Lower leg skin (tissue), 4 donors: ENCODE measurements around the gene TARDBP. TPM values are rescaled to one million over a fixed set of nuclear protein-coding genes. Genes with fewer than 3 reads are reported as not detected.
"Not testable (repeated sequence)": the region's sequence is repeated elsewhere in the genome, so short reads cannot be mapped to it uniquely, and the experiment has no call there.

Experiments used
- DNase-seq, 2 donors: peaks; one replicate each; pipeline ENCODE4 v3.0.0-alpha.2; 2019; ENCODE audit warnings: low spot score in 2 of 2
- H3K4me3 ChIP-seq: fragments of 200-600 bp; sonication (generic); 2 replicates; pipeline ENCODE4 v1.5.1; 2017; ENCODE audit warnings: mild to moderate bottlenecking, low read depth; ENCODE audit not compliant: poor library complexity, severe bottlenecking
- POLR2A ChIP-seq, 2 donors: fragments of 450-650 bp; IDR thresholded peaks; one replicate each; pipeline ENCODE4 v1.6.1; 2016 to 2017; ENCODE audit warnings: antibody characterized with exemption in 2 of 2, mild to moderate bottlenecking in 1 of 2, moderate library complexity in 1 of 2
- WGBS, 2 donors: methylation state at CpG; one replicate each; pipeline ENCODE4 v1.1.5; 2018; 5-methylcytosine and 5-hydroxymethylcytosine counted together
- intact Hi-C: fragments of 100-400 bp; cut with DNase I; formaldehyde crosslinking; loops from one replicate; pipeline ENCODE4 v1.15.0; 2023; ENCODE audit warnings: low total_unique reads
- total RNA-seq, 4 donors: library from RNA; depleted of rRNA; stranded (reverse); fragments of >200 nt; gene quantifications; one replicate each; pipeline ENCODE4 v1.1.0, GENCODE V29; 2016
- TF ChIP-seq, protein P1 (sequence below), 3 donors: fragments of 450-650 bp; IDR thresholded peaks; one replicate each; pipeline ENCODE4 v1.5.1; 2016; ENCODE audit warnings: antibody characterized with exemption in 3 of 3, mild to moderate bottlenecking in 3 of 3, moderate library complexity in 2 of 3

The TARDBP gene
- total RNA-seq, 4 donors from 2014 or later = 63.5 to 169 (median 125) TPM

DNA sequence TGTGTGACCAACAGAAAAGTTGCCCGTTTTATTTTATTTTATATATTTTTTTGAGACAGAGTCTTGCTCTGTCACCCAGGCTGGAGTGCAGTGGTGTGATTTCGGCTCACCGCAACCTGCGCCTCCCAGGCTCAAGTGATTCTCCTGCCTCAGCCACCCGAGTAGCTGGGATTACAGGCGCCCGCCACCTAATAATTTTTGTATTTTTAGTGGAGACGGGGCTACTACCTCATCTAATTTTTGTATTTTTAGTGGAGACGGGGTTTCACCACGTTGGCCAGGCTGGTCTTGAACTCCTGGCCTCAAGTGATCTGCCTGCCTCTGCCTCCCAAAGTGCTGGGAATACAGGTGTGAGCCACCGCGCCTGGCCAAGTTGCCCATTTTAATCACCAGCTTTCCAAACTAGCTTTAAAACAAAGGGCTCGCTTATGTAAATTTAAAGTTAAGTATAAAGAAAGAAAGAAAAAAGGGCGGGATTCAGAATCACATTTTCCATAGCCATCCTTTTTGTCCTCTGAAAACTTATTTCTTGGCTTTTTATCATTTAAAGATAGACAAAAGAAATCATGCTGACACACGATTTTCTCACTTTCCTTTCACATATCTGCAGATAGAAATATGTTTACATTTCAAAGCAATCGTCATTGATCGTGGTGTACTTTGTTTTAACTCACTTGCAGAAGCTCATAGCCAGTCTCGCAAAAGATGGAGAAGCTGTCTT lies 24.7 kb downstream of the TARDBP start:
- H3K4me3 ChIP-seq, intact Hi-C loops: not testable (repeated sequence)
- TF ChIP-seq, protein P1, sequence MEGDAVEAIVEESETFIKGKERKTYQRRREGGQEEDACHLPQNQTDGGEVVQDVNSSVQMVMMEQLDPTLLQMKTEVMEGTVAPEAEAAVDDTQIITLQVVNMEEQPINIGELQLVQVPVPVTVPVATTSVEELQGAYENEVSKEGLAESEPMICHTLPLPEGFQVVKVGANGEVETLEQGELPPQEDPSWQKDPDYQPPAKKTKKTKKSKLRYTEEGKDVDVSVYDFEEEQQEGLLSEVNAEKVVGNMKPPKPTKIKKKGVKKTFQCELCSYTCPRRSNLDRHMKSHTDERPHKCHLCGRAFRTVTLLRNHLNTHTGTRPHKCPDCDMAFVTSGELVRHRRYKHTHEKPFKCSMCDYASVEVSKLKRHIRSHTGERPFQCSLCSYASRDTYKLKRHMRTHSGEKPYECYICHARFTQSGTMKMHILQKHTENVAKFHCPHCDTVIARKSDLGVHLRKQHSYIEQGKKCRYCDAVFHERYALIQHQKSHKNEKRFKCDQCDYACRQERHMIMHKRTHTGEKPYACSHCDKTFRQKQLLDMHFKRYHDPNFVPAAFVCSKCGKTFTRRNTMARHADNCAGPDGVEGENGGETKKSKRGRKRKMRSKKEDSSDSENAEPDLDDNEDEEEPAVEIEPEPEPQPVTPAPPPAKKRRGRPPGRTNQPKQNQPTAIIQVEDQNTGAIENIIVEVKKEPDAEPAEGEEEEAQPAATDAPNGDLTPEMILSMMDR (IDR thresholded peaks at IDR 0.05) = peak in 1 of 3 donors; percentile 64
- peak in 1 of 2 donors; percentile 50 for DNase-seq
- WGBS, 2 donors = 57 to 59% methylated on average over 18 of the region's 18 CpGs

DNA sequence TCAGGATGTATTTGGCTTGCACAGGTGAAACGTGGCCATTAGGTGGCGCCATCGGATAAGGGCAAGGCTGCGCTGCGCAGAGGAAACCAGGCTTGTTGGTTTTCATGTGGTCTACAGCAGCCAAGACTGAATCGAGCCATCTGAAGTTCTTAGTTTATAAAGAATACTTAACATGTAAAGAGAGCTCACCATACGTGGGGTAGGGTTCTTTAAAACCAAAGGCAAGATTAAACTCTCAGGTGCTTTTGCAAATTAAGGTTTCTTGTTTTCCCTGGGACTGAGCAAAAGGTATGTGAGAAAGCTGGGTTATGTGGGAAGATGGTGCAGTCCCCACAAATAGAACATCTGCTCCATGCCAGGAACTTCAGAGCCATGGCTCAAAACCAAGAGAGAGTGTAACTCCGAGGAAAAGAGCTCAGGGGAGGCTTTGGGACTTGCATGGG lies 25.3 kb downstream of the TARDBP start:
- intact Hi-C loops = no loop called here
- DNase-seq = peak; percentile 82 to 98
- WGBS, 2 donors = 0% methylated on average over 8 of the region's 8 CpGs

DNA sequence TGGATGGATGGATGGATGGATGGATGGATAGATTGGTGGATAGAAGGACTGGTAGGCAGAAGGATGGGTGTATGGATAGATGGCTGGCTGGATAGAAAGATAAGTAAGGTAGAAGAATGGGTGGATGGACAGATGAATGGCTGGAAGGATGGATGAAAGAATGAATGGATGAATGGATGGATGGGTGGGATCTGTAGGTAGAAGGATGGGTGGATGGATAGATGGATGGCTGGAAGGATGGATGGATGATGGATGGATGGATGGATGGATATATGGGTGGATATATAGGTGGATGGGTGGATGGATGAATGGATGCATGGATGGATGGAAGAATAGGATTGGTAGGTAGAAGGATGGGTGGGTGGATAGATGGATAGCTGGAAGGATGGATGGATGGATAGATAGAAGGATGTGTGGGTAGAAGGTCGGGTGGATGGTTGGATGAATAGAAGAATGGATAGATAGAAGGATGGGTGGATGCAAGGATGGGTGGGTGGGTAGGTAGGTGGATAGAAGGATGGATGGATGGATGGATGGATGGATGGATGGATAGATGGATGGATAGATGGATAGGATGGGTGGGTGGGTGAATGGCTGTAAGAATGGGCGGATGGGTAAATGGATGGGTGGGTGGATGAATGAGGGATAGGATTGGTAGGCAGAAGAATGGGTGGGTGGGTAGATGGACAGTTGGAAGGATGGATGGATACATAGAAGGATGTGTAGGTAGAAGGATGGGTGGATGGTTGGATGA lies 27.1 kb downstream of the TARDBP start:
- intact Hi-C loops = no loop called here
- peak in 1 of 2 donors; percentile 3 for DNase-seq
- H3K4me3 ChIP-seq = no peak overlapping the region
- 72 to 74% methylated on average over 2 of the region's 2 CpGs for WGBS, 2 donors
- TF ChIP-seq POLR2A (IDR thresholded peaks at IDR 0.05) = no peak
- TF ChIP-seq, protein P1 (IDR thresholded peaks at IDR 0.05) = no peak

More for the DNA sequence above, 25.3 kb downstream of the TARDBP start:
- H3K4me3 ChIP-seq = no peak overlapping the region
- TF ChIP-seq POLR2A (IDR thresholded peaks at IDR 0.05) = no peak

DNA sequence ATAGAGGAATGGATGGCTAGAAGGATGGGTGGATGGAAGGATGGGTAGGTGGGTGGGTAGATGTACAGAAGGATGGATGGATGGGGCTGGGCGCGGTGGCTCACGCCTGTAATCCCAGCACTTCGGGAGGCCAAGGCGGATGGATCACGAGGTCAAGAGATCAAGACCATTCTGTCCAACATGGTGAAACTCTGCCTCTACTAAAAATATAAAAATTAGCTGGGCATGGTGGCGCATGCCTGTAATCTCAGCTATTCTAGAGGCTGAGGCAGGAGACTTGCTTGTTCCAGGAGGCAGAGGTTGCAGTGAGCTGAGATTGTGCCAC lies 27.6 kb downstream of the TARDBP start:
- DNase-seq = peak in 1 of 2 donors; percentile 78
- WGBS, 2 donors = 88 to 91% methylated on average over 7 of the region's 7 CpGs
- intact Hi-C loops, H3K4me3 ChIP-seq: not testable (repeated sequence)

DNA sequence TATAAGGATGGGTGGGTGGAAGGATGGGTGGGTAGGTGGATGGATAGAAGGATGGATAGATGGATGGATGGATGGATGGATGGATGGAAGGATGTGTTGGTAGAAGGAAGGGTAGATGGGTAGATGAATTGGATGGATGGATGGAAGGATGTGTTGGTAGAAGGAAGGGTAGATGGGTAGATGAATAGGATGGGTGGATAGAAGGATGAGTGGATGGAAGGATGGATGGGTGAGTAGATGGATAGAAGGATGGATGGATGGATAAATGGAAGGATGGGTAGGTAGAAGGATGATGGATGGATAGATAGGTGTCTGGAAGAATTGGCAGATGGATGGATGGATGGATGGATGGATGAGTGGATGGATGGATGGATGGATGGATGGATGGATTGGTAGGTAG lies 28.6 kb downstream of the TARDBP start:
- no peak overlapping the region for H3K4me3 ChIP-seq
- intact Hi-C loops = no loop called here
- TF ChIP-seq, protein P1 (IDR thresholded peaks at IDR 0.05) = no peak
- no peak for TF ChIP-seq POLR2A (IDR thresholded peaks at IDR 0.05)
- no peak for DNase-seq

DNA sequence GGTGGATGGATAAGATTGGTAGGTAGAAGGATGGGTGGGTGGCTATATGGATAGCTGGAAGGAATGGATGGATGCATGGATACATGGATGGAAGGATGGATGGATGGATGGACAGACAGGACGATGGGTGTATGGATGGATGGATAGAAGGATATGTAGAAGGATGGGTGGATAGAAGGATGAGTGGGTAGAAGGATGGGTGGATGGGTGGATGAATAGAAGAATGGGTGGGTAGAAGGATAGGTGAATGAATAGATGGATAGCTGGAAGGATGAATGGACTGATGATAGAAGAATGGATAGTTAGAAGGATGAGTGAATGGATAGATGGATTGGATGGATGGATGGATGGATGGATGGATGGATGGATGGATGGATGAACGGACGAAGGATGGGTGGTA lies 29.6 kb downstream of the TARDBP start:
- intact Hi-C loops = no loop called here
- no peak overlapping the region for H3K4me3 ChIP-seq
- 80 to 82% methylated on average over 3 of the region's 3 CpGs for WGBS, 2 donors

More for the DNA sequence above, 29.6 kb downstream of the TARDBP start:
- TF ChIP-seq POLR2A (IDR thresholded peaks at IDR 0.05) = no peak
- TF ChIP-seq, protein P1 (IDR thresholded peaks at IDR 0.05) = no peak
- DNase-seq = peak in 1 of 2 donors; percentile 17
